Measurements from ENCODE around the gene NT5E.
"Not testable (repeated sequence)": the region's sequence is repeated elsewhere in the genome, so short reads cannot be mapped to it uniquely, and the experiment has no call there.

The NT5E gene

DNA sequence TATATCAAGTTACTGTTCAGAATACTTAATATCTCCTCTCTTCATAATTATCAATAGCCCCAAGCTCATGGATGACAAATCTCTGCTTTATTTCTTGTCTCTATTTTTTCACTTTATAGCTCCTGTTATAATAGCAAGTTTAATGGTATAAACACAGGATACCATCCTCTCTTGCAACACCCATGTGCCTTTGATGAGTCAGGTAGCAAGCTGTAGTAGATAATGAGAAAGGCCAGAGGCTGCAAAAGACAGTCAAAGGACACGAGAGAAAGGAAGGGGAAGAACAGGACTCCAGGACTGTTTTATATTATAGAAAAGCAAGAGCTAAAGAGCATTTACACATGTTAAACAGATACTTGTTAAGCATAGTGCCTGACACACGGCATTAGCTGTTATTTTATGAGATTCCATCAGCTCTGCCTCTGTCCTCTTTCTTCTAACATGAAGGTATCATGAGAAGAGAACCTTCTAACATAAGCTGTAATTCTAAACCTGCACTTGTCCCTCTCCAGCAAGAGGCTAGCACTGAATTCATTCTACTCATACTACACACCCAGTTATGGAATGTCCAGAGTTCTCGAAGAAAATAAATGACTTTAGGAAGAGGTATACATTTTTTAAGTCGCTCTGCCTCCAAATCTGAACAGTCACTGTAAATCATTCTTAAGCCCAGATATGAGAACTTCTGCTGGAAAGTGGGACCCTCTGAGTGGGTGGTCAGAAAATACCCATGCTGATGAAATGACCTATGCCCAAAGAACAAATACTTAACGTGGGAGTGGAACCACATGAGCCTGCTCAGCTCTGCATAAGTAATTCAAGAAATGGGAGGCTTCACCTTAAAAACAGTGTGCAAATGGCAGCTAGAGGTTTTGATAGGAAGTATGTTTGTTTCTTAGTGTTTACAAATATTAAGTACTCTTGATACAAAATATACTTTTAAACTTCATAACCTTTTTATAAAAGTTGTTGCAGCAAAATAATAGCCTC lies 45.0 kb downstream of the NT5E start:
- DNase-seq = no peak

- DNase-seq = no peak
Measured at GRCh38 chr6:85496009-85496579, 46.2 kb downstream of the NT5E start.

GRCh38 chr6:85496856-85497255 lies 47.0 kb downstream of the NT5E start:
- DNase-seq = no peak

GRCh38 chr6:85498596-85499258 lies 48.8 kb downstream of the NT5E start:
- DNase-seq = no peak

GRCh38 chr6:85506441-85507093 lies 56.7 kb downstream of the NT5E start:
- DNase-seq = no peak

GRCh38 chr6:85516168-85516567 lies 66.3 kb downstream of the NT5E start:
- no peak for DNase-seq

DNA sequence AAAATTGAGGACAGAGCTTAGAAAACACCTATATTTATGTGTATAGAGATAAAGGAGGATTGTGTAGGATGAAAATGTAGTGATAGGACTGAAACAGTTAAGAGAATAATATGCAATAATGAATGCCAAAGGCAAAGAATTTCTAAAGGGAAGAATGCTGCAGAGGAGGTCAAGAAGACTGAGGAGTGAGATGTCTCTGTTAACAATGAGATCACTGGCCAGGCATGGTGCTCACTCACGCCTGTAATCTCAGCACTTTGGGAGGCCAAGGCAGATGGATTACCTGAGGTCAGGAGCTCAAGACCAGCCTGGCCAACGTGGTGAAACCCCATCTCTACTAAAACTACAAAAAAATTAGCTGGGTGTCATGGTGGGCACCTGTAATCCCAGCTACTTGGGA lies 74.4 kb downstream of the NT5E start:
- not testable (repeated sequence) for DNase-seq

DNA sequence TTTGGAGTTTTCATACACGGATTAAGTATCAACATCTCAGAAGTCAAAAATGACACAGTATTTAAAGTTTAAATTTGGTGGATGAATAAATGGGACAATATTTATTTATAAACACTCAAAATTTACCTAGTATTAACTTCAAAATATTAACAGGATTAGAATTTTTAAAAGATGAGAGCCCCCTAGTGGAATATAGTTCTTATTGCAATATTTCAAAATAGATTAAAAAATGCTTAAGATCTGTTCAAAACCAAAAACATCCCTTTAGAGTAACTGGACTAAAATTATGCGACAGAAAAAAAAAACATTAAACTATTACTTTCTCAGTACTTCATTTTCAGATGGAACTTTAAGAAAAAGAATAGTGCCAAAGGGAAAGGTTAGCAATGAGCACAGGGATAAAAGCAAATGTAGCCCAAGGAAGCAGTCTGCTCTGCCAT lies 87.2 kb downstream of the NT5E start:
- no peak for DNase-seq

- DNase-seq = no peak
Measured at GRCh38 chr6:85544776-85545175, 94.9 kb downstream of the NT5E start.

Measured in right hindlimb (tissue), 1 donor.